Renal cortical epithelial cell (primary cell): Measurements from ENCODE around the gene EXT2. TPM values are rescaled to one million over a fixed set of nuclear protein-coding genes. Genes with fewer than 3 reads are reported as not detected.
A peak's percentile ranks its signal among the peaks of the same experiment; 100 is the strongest.

ENCODE experiments used
- DNase-seq: peaks from one replicate; pipeline ENCODE4 v3.0.0-alpha.2; 2011; ENCODE audit warnings: low read depth
- total RNA-seq: library from RNA; depleted of rRNA; stranded (reverse); fragments of >200 nt; gene quantifications from 2 replicates; pipeline ENCODE4 v1.2.3, GENCODE V29; 2014

EXT2 gene
- total RNA-seq, 1 donor from 2014 or later: 129 TPM

DNA sequence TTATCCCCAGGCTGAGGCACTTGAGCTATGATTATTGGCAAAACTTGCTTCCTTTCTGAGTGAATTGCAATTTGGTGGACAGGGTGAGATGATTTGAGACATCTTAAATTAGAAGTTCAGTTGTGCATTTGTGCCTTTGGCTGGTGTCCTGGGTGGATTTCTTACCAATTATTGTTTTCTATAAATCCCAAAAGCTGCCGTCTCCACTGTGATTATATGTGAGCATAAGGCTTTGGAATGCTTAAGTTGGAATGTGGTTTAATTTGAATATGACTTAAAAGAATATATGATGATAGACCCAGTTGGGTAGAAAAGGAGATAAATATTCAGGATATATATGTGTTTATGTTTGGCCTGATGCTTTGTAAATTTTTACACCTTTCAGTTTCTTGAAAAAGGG, 70.0 kb downstream of the EXT2 start:
- DNase-seq: no peak

DNA sequence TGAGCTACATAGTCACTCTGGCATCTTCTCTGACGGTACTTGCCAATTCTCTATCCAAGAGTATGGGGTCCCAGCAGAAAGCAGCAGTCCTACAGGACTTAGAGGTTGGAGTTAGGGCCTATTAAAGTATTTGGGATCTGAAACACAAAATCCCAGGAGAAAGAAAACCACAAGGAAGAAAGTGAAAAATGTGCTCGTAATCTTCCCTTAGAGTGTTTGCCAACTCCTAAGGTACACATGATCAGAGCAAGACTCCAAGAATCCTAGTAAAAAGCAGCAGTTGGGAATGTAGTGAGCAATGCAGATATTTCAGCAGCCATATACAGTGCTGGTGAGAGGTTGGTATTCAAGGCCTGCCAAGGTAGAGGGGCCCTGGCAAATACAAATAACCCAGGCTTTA, 71.6 kb downstream of the EXT2 start:
- no peak for DNase-seq

DNA sequence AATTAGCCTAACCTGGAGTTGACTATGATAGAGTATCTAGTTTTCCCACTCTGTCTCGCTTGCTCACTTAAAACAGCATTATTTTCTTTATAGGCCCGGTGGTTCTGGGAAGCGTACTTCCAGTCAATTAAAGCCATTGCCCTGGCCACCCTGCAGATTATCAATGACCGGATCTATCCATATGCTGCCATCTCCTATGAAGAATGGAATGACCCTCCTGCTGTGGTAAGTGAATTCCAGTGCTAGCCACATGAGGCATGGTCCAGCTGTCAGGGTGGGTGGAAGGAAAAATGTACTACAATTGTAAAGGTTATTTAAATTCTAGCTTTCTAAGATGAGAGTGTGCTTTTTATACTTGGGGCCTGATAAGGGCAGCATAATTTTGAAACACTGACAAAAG, 76.0 kb downstream of the EXT2 start:
- no peak for DNase-seq

DNA sequence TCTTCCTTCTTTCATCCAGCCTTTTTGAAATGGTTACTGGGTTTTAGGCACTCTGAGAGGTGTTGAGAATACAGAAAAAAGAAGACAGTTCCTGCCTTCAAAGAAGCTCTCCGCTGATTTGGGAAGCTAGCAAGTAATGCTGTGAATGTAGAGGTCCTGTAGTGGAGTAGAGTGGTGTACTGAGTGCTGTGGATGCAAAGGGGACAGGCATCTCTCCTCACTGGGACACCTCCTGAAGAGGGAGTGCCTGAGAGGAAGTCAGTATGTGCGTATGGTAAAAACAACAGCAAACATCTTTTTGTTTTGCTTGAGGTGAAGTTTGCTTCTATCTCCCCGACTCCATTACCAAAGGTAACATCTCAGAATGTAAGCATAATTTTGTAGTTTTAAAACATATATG, 77.5 kb downstream of the EXT2 start:
- no peak for DNase-seq

DNA sequence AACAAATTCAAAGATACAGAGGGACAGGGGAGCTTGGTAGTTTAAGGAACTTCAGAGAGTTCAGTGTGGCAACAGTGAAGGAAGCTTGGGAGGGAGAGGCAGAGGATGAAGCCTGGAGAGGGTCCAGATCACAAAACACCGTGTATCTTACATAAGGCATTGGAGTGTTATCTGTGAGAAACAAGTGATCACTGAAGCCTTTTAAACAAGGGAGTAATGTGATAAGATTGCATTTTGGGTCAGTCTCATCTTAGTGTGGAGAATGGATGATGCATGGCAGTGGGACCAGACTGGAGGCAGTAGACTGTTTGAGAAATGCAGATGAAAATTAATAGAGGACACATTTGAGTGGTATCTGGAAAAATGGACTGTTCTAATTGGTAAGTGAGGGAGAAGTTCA, 79.4 kb downstream of the EXT2 start:
- DNase-seq: no peak

DNA sequence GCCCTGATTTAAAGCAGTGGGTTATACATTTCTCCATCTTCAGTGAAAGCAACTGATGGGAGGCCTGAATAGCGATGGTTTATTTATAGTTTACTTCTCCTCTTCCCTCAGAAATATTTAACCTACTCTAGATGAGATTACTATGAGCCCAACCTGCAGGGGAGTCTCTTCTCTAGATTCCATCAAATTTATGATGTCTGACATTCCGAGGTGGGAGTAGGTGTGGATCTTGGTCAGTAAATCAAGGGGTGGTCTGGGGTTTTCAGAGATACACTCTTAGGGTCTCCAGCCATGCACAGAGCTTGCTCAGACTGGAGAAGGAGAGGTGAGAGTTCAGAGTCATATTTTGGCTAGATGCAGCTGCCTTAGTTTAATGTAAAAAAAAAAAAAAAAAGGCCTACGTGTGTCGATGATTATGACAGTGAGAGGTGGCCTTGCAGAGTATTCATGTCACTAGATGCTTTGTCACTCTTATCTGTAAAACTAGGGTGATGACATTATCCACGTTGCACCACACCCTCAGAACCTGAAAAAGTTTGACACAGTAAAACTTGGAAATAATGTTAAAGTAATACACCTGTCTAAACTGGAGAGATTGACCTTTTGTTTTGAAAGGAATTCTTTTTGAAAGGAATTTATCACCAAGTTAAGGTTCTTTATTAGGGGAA, 81.2 kb downstream of the EXT2 start:
- no peak for DNase-seq

DNA sequence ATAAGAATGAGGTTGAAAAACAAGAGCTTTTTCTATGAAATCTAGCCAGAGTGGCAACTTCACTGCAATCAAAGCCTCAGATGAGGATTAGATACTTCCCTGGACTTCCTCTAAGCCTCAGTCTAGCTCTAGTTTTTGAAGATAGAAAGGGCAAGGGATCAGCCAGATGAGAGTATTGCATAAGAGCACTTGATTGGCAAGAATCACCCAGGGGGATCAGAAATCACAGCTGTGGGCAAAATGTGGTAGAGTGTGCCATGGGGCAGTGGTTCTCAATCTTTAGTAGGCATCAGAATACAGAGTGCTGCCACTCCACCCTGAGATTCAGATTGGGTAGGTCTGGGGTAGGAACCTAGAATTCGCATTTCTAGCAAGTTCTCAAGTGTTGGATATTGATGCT, 82.4 kb downstream of the EXT2 start:
- no peak for DNase-seq

DNA sequence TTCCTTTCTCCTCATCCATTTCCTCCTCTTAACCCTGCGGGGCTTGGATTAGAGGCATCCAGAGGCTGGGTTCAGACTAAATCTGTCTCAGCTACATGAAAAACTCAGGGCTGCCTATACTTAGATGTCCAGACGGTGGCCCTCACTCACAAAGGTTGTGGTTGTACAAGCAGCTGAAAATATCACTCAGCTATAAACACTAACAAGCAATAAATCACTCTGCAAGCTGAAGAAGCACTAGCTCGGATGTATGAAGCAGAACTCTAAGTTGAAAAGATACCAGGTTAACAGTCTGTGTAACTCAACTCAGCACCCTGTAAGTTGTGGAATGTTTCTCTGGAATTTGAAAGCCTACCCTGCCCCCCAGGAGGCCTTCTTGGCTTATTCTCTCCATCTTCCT, 82.9 kb downstream of the EXT2 start:
- no peak for DNase-seq

DNA sequence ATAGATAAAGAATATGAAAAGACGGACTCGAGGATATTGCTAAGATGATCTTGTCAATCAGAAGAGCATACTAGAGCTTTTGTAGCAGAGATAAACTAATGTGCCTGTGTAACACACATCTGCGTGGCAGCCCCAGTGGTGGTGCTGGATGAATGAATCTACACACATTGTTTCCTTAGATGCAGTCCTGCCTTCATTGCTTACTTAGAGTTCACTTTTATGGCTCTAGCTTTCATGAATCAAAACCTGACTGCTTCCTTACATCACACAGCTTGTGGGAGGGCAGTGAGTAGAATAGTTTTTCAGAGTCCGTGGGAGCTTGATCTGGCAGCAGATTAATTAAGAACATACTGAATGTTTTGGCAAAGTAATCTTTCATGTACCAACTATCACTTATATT, 83.7 kb downstream of the EXT2 start:
- DNase-seq: peak; percentile 27

DNA sequence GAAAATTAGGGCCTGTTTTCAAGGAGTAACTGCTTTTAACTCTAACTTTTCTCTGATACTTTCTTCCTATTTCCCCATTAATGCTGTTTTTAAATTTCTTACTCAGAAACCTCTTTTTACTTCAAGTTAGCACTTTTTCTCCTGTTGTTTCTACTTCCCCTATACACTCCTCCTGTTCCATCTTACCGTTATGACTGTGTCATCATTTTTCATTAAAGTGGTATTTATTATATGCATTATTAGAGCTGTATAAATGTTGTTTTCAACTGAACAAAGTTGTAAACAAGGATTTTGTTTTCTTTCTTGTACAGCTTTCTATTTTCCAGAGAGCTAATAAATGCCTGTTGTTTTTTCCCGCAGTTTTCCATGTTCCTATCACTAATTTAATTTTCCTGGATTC, 84.6 kb downstream of the EXT2 start:
- DNase-seq: no peak

DNA sequence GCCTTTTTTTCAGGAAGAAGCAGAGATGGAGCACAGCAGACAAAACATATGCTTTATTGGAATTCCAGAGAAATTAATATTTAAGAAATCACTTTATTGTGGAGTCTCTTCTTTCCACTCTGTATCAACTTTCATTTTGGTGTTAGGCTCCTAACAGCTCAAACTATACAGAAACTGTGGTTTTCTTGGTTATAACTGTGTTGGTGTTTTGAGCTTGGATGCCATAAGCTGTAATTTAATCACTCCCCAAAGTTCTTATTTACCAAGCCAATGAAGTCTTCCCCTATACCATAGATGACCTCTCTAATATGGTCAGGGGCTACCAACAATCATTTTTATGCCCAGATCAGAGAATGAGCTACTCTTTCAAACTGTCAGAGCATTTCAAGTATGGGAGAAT, 90.0 kb downstream of the EXT2 start:
- no peak for DNase-seq

DNA sequence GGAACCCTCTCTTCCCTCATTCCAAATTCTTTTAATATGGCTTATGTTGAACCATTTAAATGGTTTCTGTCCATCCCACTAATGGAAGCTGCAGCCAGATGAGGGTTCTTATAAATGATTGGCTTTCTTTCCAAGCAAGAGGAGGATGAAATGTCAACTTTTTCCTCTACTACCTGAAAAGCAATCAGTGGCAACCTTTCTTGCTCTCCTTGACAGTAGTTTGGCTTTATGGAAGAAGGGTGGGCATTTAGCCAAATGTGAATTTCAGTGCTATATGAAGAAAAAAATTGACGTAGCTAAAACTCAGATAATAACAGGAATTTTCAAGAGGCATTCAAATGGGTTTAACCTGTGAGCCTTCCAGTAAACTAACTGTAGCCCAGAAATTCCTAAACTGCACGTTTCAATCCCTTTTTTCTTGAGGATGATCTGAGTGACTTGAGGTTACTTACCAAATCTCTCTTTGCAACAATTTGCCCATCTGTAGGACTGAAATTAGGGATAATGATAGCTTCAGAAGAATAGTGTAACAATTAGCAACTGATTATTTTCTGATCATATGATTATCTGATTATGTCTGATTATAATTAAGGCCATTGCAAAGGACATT, 90.9 kb downstream of the EXT2 start:
- DNase-seq: no peak

DNA sequence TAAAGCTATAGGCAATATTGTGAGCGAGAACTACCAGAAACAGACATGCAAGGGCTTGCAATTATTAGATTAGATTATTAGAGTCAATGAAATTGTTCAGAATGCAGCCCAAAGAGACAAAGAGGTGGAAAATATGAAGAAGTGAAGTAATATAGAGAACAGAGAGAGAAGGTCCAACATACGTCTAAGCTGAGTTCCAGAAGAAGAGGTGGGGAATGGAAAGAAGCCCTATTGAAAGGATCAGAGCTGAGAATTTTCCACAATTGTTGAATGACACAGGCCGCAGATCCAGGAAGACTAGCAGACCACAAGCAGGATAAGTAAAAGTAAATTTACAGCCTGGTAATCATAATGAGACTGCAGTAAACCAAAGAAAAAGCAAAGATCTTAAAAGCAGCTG, 93.2 kb downstream of the EXT2 start:
- DNase-seq: no peak

DNA sequence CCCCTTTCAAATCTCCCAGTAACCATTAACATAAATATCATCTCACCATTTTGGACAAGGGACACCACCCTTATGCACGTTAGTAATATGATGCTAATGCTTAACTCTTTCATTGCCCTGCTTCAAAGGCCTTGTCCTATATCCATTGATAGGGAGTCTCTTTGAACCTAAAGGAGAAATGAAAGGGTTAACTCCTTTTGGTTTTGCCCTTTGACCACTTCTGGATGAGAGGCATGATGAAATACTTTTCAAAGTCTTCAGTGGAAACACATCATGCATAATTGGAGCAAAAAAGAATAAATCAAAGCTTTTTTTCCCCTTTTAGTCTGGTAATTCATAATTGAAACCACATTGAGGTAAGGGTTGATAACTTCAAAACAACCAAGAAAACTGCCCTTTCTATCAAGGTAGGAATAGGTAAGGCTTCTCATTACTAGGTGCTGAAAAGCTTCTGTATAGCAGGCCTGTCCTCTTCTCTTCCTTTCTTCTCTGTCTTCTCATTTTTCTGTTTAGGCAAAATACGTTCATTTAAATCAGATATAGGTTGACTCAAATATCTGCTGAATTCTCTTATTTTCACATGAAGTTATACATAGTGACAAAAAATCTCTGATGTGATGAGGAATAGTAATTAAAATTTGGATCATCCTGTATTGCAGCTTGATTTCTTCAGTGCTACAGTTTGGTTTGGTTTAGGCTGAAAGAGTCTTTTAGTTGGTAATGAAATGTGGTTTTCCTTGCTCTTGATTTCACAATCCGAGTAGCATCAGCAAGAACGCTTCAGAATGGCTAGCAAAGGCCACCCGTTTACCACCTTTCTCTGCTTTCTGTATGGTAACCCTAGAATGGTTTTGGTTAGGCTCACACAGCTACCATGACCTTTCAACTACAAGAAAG, 94.8 kb downstream of the EXT2 start:
- DNase-seq: no peak

DNA sequence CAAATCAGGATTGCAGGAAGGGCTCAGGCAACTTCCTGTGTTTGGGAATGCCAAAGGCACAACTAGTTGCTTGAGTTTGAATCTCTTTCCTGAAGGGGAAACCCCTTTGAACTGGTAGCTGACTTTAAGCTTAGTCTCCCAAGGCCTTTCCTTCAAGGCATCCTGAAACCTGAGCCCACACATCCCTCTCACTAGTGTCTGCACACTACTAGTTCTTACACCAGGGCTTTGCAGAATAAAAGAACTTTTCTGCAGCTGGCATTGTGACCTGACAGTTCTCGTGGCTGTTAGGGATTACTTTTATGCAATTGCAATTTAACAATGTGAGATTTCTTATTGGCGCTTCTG, 95.4 kb downstream of the EXT2 start:
- no peak for DNase-seq

DNA sequence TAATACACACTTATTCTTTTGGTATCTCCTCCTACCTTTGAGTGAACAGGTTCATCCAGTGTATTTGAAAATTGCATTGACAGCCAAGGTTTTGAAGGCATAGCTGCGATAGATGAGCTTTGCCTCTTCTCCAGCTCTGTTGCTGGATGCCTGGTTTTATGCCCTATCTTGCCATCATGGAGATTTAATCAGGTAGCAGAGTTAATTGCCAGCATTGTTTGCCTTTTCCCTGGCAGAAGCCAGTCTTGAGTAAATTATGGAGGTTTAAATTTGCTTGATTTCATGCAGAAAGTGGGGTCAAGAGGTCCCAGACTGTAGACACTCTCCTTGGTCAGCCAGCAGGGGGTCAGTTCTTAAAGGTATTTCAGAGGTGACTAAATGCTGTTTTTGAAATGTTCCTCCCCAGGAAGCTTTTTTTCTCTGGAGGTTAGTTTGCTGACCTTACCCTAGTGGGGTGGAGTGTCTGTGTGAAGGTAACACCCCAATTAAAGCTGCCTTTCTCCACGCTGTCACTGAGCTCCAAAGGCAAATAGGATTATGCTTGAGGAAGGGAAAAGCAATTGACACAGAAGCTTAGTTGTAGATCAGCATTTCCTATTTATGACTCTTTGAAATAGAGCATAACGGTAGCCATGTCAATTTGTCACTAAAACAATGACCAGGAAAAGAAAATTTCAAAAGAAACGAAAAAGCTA, 96.0 kb downstream of the EXT2 start:
- DNase-seq: no peak

DNA sequence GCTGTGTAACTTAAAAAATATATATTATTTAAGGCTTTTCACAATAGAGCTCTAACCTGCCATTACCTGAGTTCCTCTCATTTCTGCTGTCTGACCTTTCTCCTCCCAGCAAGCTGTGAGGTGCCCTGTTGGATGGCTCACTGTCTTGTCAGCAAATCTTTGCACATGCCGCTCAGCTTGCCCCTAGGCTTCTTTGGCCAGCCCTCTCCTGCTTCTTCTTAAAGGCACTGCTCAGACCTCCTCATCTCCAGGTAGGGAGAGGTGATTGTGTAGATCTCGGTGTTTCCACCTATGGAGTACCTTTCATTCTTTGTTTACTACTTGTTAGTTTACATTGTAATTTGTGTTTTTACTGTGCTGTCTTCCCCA, 96.5 kb downstream of the EXT2 start:
- DNase-seq: no peak

DNA sequence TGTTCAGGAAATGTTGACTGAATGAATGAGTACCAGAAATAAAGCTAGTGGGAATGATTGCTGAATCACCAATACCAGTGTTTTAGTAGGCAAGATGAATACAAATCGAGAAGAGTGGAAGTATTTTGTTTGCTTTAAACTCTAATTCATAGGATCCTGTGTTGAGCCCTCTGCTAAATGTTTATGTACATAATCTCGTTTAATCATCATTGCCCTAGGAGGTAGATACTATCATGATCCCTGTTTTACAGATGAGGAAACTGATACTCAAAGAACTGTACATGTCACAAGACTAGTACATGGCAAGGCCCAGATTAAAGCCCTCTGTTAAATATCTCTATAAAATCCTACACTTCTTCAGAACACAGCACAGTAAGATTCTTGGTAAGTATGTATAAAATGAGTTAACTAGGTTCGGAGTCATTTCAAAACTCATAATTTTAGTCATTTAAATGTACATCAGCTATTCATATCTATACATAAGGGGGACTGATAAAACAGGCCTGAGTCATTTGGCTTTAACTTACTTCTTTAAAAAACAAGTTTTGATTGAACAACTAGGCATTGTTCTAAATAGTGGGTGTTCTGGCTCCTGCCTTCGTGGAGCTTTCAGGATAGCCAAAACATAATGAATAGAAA, 97.1 kb downstream of the EXT2 start:
- no peak for DNase-seq

DNA sequence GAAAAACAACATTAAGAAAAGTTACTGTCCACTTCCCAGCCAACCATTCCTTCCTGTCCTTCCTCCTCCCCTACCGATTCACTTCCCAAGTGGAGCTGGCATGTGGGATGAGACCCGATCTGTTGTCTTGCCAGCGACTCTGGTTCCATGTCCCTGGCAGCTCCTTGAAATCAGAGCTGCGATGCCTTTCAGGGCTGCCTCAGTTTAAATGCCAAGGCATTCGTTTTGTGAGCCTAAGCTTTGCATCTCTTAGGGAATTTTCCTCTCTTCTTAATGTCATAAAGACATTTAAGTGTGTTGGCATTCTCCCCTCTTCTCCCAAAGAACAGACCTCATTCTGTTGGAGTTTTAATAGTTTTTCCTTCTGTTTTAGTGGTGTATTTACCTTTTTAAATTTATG, 98.4 kb downstream of the EXT2 start:
- no peak for DNase-seq

DNA sequence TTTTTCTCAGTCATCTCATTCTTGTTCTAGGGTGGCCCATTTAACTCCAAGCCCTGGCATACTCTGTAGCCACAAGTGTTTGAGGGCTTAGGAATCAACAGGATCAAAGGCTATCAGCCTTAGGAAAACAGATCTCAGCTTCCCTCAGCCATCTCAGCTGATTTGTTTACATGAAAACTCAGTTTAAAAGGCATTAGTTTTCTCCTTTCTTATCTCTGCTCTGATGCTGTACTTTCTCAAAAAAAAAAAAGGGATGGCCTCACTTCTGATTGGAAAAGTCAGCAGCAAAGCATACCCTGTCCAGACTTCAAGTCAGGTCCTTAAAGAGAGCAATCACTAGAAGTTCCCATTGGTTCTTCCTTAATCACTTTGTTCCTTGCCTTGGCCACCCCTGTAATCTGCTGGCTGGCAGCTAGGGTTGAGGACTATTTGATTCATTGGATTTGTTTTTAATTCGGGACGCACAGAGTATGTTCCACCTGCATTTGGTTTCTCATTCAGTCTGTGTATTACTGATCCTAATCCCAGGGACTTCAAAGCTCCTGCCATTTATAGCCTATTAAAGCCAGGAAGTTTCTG, 102.8 kb downstream of the EXT2 start:
- DNase-seq: no peak

DNA sequence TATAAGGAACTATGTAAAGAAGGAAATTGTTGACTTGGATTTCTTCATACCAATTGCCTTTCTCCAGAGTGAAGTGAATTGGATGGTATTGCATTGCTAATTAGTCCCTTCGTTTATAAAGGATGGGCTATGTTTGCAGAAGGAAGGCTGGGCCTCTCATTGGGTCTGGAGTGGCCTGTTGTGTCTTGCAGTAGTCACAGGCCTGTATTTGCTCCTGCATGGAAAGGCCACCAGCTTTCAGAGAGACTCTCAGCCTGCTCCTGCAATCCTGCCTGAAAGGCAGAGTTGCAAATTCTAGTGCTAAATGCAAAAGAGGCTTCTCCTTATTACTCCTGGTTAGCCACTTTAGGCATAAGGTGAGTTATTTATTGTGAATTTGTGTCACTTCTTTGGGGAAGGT, 103.8 kb downstream of the EXT2 start:
- DNase-seq: no peak

DNA sequence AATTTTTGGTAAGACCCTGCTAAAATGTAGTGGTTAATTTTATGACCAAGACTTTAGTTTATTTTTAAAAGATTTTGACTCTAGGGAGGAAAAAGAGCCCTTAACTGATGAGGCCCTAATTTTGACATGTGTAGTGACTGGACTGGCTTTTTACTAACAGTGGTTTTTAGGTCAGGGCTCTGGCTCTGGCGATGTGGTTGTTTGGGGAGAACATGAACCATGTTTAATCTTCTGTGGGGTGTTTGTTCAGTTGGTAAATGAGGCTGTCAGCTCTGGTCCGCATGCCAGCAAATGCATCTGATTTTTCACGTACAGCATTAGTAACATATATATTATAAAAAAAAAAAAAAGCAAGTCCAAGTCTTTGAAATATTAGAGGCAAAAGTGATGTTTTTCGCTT, 104.3 kb downstream of the EXT2 start:
- DNase-seq: no peak
